Fibroblast of lung (primary cell): ENCODE results near the gene MED20. TPM values are rescaled to one million over a fixed set of nuclear protein-coding genes. Genes with fewer than 3 reads are reported as not detected.
A peak's percentile ranks its signal among the peaks of the same experiment; 100 is the strongest.

ENCODE experiments used
- DNase-seq, 2 donors: peaks; one replicate each; pipeline versions ENCODE4 v3.0.0 to v3.0.0-alpha.2; 2010; ENCODE audit warnings: low read depth in 2 of 2
- H2AFZ ChIP-seq: 2 replicates; pipeline ENCODE4 v1.5.1; 2012; ENCODE audit warnings: low read length, control low read depth, inconsistent platforms
- H3K27ac ChIP-seq: 2 replicates; pipeline ENCODE4 v1.5.1; 2011; ENCODE audit warnings: low read length, control low read depth; ENCODE audit not compliant: insufficient read depth
- H3K27me3 ChIP-seq: 2 replicates; pipeline ENCODE4 v1.5.1; 2011; ENCODE audit warnings: mild to moderate bottlenecking, low read length; ENCODE audit not compliant: control insufficient read depth, insufficient read depth
- H3K36me3 ChIP-seq: 2 replicates; pipeline ENCODE4 v1.5.1; 2011; ENCODE audit warnings: low read length; ENCODE audit not compliant: control insufficient read depth, insufficient read depth
- H3K4me1 ChIP-seq: 2 replicates; pipeline ENCODE4 v1.5.1; 2011; ENCODE audit warnings: low read length; ENCODE audit not compliant: control insufficient read depth, insufficient read depth; ENCODE audit errors: extremely low read depth
- H3K4me2 ChIP-seq: 2 replicates; pipeline ENCODE4 v1.5.1; 2011; ENCODE audit warnings: low read length, control low read depth; ENCODE audit not compliant: insufficient read depth; ENCODE audit errors: extremely low read depth
- H3K4me3 ChIP-seq, 4 experiments: fragments of 200-600 bp in 1 of 4; sonication (generic) in 1 of 4; replicated peaks in 1 of 4; 2 replicates each; pipeline ENCODE4 v1.5.1; 2011 to 2016; ENCODE audit warnings: low read length in 4 of 4, low read depth in 3 of 4, mild to moderate bottlenecking in 3 of 4, control low read depth in 2 of 4, inconsistent platforms in 1 of 4, mixed read lengths in 1 of 4; ENCODE audit not compliant: insufficient read depth in 1 of 4; ENCODE audit errors: control extremely low read depth in 1 of 4
- H3K79me2 ChIP-seq: 2 replicates; pipeline ENCODE4 v1.5.1; 2012; ENCODE audit warnings: mild to moderate bottlenecking, low read length, inconsistent platforms; ENCODE audit not compliant: control insufficient read depth, insufficient read depth
- H3K9ac ChIP-seq: 2 replicates; pipeline ENCODE4 v1.5.1; 2011; ENCODE audit warnings: mild to moderate bottlenecking, low read length, control low read depth; ENCODE audit not compliant: insufficient read depth
- H3K9me3 ChIP-seq: 2 replicates; pipeline ENCODE4 v1.5.1; 2012; ENCODE audit warnings: low read depth, low read length; ENCODE audit not compliant: control insufficient read depth, insufficient read depth
- H4K20me1 ChIP-seq: 2 replicates; pipeline ENCODE4 v1.5.1; 2011; ENCODE audit warnings: low read length; ENCODE audit not compliant: control insufficient read depth, insufficient read depth; ENCODE audit errors: extremely low read depth
- CTCF ChIP-seq, 2 donors: IDR thresholded peaks in 1 of 2; conservative IDR thresholded peaks in 1 of 2; 1 replicate in 1 of 2; 2 replicates in 1 of 2; pipeline ENCODE4 v1.5.1; 2011 to 2012; ENCODE audit warnings: low read length in 2 of 2, control low read depth in 1 of 2, inconsistent platforms in 1 of 2, low read depth in 1 of 2, mild to moderate bottlenecking in 1 of 2
- EZH2 ChIP-seq: IDR thresholded peaks from 2 replicates; pipeline ENCODE4 v1.5.1; 2012; ENCODE audit warnings: low read length, control low read depth, mild to moderate bottlenecking; ENCODE audit errors: missing control alignments
- polyA plus RNA-seq, 2 donors: library from polyadenylated mRNA; depleted of rRNA in 1 of 2; stranded (reverse) in 1 of 2; unstranded in 1 of 2; fragments of >200 nt; gene quantifications; 2 replicates each; pipeline ENCODE4 v1.2.1, GENCODE V29; 2011 to 2012; ENCODE audit warnings: missing spikeins in 1 of 2
- total RNA-seq: library from RNA; depleted of rRNA; stranded (reverse); fragments of >200 nt; gene quantifications from 2 replicates; pipeline ENCODE4 v1.2.1, GENCODE V29; 2014

Gene MED20
- total and polyA plus RNA-seq, 2 donors (not counting 1 experiment from before 2014, with no cell fraction given), result 27.7 to 38.6 TPM

GRCh38 chr6:41909727-41910126 lies 11.2 kb downstream of the MED20 start:
- H3K36me3 ChIP-seq, result peaks cover 12% of the 10 kb centered on the region

GRCh38 chr6:41901882-41902519 lies 18.9 kb downstream of the MED20 start:
- no peak overlapping the region for H3K27ac ChIP-seq
- H3K9me3 ChIP-seq, result no peaks in the 10 kb centered on the region
- no peak overlapping the region for H2AFZ ChIP-seq
- DNase-seq, result peak in 1 of 2 donors; percentile 39
- no peak overlapping the region for H3K4me3 ChIP-seq
- peak in 1 of 2 donors; percentile 46 for TF ChIP-seq CTCF (conservative IDR thresholded peaks at IDR 0.05 in 1 of 2, IDR thresholded peaks at IDR 0.05 in 1 of 2; ENCODE audit: low read depth in 1 of 2, low read length in 2 of 2)
- TF ChIP-seq EZH2, result no peak
- H3K79me2 ChIP-seq, result no peaks in the 10 kb centered on the region
- no peaks in the 10 kb centered on the region for H4K20me1 ChIP-seq
- H3K9ac ChIP-seq, result no peak overlapping the region
- peaks cover 3% of the 10 kb centered on the region for H3K36me3 ChIP-seq
- no peaks in the 10 kb centered on the region for H3K4me1 ChIP-seq
- no peak overlapping the region for H3K4me2 ChIP-seq
- no peaks in the 10 kb centered on the region for H3K27me3 ChIP-seq

More at GRCh38 chr6:41909727-41910126, 11.2 kb downstream of the MED20 start:
- H3K4me3 ChIP-seq, result no peak overlapping the region
- H4K20me1 ChIP-seq, result no peaks in the 10 kb centered on the region
- H2AFZ ChIP-seq, result no peak overlapping the region
- TF ChIP-seq EZH2 (no peak), CTCF (conservative IDR thresholded peaks at IDR 0.05 in 1 of 2, IDR thresholded peaks at IDR 0.05 in 1 of 2; ENCODE audit: low read depth in 1 of 2, low read length in 2 of 2) (no peak)
- no peak overlapping the region for H3K4me2 ChIP-seq
- no peak overlapping the region for H3K27ac ChIP-seq
- H3K9me3 ChIP-seq, result no peaks in the 10 kb centered on the region
- H3K4me1 ChIP-seq, result no peaks in the 10 kb centered on the region
- no peaks in the 10 kb centered on the region for H3K27me3 ChIP-seq
- peaks cover 3% of the 10 kb centered on the region for H3K79me2 ChIP-seq
- no peak overlapping the region for H3K9ac ChIP-seq
- DNase-seq, result no peak

GRCh38 chr6:41900861-41901260 lies 20.1 kb downstream of the MED20 start:
- no peaks in the 10 kb centered on the region for H3K79me2 ChIP-seq
- no peaks in the 10 kb centered on the region for H3K9me3 ChIP-seq
- H3K27me3 ChIP-seq, result no peaks in the 10 kb centered on the region
- H3K27ac ChIP-seq, result no peak overlapping the region
- H3K4me2 ChIP-seq, result no peak overlapping the region
- H3K4me3 ChIP-seq, result no peak overlapping the region
- no peak for DNase-seq
- peaks cover 2% of the 10 kb centered on the region for H3K4me1 ChIP-seq
- H4K20me1 ChIP-seq, result no peaks in the 10 kb centered on the region
- no peak overlapping the region for H2AFZ ChIP-seq
- H3K36me3 ChIP-seq, result no peaks in the 10 kb centered on the region
- TF ChIP-seq EZH2, result no peak
- TF ChIP-seq CTCF (conservative IDR thresholded peaks at IDR 0.05 in 1 of 2, IDR thresholded peaks at IDR 0.05 in 1 of 2; ENCODE audit: low read depth in 1 of 2, low read length in 2 of 2), result no peak
- H3K9ac ChIP-seq, result no peak overlapping the region
